ENCODE measurements around the gene TXNL4B.

The TXNL4B gene

GRCh38 chr16:72093448-72094265 lies at the start of gene TXNL4B, which contains the start of gene DHX38:
TXNL4B (minus strand) TSS chr16:72093620; CDS start chr16:72090749, 2,871 bp downstream.
DHX38 (plus strand) TSS chr16:72093847; CDS start chr16:72096158, 2,311 bp downstream.
- peak; percentile 99 for DNase-seq

GRCh38 chr16:72142476-72142875 lies 49.1 kb upstream of the TXNL4B start:
- no peak for DNase-seq

DNA sequence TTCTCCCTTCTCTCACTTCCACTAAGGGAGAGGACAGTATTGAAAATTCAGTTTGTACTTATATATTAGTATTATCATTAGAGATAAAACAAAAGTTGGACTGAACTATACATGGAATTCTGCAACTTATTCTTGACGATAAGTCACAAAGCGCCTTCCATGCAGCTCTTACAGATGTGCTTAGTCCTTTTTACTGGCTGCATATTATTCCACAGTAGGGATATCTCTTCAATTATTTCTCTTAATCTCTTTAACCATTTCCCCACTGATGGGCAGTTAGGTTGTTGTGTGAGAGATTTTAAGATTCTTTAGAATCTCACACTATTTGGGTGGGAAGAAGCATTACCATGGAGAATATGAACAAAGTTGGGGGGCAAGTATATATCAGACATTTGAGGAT lies 46.5 kb upstream of the TXNL4B start:
- no peak for DNase-seq

- peak; percentile 85 for DNase-seq
These were observed 44.7 kb upstream of the TXNL4B start for GRCh38 chr16:72138064-72138572.

GRCh38 chr16:72137380-72138063 lies 44.1 kb upstream of the TXNL4B start:
- peak; percentile 90 for DNase-seq

DNA sequence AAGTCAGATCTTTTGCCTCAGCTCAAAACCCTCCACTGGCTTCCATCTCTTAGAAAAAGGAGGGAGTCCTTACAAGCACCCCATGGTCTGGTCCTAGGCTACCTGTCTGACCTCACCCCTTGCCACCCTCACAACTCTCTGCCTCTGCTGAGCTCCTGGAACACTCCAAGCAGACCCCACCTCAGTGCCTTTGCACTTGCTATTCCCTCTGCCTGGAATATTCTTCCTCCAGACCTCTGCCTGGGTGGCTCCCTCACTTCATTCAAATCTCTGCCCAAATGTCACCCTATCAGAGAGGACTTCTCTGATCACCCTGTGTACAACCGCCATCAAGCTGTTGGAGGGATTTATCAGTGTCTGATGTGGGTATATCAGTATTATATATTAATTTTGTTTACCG lies 41.1 kb upstream of the TXNL4B start:
- DNase-seq = no peak

DNA sequence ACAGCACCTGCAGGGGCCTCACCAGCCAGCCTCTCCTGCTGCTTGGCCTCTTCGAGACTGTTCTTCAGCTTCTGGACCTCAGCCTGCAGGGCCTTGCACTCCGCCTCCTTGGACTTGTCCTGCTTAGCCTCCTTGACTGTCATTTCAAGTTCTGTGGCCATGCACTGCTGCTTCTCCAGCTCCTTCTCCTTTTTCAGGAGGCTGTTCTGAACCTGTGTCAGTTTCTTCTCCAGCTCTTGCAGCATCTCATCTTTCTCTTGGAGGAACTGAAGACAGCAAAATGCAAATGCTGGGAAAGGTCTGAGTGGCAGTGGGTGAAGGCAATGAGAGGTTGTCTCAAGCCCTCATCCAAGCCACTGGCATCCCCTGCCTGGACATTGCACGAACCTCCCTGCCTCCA lies 39.3 kb upstream of the TXNL4B start:
- no peak for DNase-seq

DNA sequence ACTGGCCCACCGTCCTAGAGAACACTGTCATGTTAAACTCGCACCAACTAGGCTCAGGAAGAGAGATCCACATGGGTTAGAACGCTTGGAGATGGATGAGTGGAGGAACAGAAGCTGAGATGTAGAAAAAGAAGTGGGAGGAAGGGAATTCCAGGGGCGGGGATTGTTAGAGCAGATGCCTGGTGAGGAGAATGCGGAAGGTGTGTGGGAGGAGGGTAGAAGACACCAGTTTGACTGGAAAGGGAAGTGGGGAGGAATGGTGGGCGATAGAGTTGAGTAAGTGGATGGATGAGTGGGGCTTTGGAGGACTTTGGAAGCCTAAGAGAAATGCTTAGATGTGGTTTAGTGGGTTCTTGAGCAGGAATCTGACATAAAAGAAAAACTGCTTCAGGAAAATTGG lies 37.6 kb upstream of the TXNL4B start:
- DNase-seq = no peak

DNA sequence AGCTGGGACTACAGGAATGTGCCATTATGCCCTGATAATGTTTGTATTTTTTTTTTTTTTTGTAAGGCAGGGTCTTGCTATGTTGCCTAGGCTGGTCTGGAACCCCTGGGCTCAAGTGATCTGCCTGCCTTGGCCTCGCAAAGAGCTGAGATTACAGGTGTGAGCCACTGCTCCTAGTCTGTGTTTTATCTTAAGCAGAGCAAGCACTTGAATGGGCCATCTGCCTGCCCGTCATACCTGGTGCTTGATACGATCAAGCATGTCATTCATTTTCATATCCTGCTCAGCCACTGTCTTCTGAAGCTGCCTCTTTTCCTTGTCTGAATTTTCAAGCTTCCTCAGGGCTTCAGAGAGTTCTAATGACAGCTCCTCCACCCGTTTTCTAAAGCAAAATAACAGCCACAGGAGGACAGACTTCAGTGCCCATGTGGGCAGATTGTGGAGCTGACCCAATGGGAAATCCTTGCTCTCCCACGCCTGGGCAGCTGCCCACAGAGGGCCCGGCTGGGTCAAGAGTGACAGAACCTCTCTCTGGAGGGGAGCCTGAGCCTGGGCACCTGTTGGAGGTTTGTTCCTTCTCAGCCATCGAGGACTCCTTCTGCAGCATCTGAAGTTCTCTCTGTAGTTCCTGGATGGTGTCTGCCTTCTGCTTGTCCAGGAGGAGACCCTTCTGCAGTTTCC lies 36.7 kb upstream of the TXNL4B start:
- peak; percentile 52 for DNase-seq

GRCh38 chr16:72128701-72129100 lies 35.3 kb upstream of the TXNL4B start:
- no peak for DNase-seq

- DNase-seq = no peak
These were observed 33.0 kb upstream of the TXNL4B start for GRCh38 chr16:72126429-72126765.

- no peak for DNase-seq
These were observed 32.4 kb upstream of the TXNL4B start for GRCh38 chr16:72125635-72126428.

DNA sequence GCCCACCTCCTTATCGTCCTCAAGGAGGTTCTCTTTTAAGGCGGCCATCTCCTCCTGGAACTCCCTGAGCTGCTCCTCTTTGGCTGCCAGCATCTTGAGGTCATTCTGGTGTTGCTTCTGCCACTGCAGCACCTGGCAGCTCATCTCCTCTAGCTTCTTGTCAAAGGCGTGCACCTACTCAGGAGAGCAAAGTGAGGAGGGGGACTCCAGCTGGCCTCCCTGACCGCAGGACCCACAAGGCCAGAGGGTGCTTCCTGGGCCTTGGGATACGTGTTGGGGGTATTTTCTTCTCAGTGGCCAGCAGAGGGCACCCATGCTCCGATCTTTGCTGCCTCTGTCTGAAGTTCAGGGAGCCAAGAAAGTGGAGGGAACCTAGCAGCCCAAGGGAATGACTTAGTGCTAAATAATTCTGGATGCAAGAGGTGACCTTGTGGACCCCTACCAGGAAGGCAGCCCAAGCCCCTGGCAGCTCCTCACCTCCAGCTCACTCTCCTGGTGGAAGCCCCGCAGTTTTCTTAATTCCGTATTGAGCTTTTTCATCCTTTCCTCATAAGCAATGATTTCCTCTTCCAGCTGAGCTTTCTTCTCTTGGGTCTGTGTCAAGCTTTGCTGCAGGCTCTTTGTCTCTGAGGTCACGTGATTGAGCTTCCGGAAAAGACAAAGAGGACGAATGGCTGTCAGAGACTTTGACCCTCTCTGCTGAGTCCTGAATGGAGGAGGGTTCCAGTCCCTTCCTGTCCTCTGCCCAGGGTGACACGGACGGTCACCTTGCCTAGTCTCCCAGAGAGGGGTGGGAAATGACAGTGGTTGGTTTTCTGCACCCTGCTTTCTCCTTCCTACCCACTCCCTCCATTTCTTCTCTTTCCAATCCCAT lies 31.6 kb upstream of the TXNL4B start:
- DNase-seq = peak; percentile 89

DNA sequence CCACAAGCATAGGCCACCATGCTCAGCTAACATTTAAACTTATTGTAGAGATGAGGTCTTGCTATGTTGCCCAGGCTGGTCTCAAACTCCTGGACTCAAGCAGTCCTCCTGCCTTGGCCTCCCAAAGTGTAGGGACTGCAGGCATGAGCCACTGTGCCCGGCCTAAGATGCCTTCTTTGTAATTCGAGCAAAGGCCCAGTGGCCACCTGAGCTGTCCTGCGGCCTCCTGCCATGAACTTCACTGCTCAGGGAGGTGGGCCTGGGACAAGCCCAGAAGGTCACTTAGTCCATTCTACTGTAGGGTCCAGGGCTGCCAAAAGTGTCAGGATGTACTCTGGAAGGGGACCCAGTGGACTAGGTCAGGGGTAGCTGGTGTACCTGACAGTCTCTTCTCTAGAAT lies 30.7 kb upstream of the TXNL4B start:
- no peak for DNase-seq

DNA sequence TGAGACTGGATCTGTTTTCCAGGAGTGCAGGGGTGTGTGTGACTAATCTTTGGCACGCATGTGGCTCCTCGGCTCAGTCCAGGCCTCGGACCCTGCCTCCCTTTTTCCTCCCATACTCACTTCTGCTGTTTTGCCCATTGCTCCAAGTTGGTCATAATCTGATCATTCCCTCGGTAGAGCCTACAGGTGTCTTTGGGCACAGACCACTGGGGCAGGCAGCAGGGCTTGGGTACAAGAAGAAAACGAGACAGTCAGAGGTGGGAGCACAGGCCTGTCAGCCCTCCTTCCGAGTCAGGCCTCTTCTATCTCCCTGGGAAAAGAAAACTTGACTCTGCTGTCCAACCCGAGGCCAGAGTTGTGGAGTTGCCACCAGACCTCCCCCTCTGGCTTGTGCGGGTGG lies 30.0 kb upstream of the TXNL4B start:
- DNase-seq = no peak

- no peak for DNase-seq
These were observed 29.5 kb upstream of the TXNL4B start for GRCh38 chr16:72122916-72123315.

DNA sequence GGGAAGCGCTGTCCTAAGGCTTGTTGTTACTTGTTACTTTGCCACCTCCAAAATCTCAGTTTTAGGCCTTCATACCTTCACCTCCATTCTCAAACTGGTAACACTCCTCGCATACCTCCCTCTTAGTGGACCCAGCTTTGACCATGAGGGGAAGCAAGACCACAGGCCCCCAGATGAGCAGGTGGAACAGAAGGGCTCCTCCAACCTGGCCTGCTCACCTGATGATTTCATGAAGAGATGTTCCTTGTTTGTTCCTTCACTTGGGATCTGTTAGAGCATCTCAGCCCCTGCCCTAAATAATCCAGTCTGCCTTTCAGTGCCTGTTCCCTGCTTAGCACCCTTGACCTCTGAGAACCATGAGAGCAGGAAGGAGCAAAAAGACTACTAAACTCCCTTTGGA lies 28.9 kb upstream of the TXNL4B start:
- DNase-seq = no peak

DNA sequence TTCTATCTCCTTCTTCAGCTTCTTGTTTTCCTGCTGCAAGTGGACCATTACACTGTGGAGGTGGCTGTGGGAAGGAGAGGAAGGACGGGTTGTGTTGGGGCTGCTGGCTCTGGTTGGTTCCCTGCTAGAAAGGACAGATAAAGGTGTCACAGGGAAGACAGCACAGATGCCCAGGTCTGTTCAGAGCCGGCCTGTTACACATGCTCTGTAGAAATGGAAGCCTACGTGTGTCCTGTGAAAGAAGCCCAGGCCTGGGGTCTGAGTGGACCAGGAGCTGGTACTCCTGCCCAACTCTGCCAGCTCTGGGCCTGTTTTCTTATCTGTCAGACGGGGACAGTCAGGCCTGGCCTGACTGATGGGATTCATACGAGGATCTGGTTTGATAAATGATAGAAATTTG lies 26.6 kb upstream of the TXNL4B start:
- DNase-seq = no peak

DNA sequence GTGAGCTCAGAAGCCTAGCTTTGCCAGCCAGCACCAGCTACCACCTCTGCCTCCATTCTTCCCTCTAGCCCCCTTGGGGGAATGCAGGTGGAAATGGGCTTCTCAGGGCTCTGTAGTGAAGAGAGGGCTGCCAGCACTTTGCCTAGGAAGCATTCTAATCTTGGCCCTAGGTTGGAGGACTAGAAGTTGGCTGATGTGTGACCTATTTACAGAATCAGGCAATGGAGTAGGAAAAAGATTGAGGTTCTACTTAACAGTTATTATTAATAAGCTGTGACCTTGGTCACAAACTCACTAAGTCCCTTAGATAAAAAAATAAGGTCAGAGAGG lies 20.2 kb upstream of the TXNL4B start:
- DNase-seq = no peak

- DNase-seq = no peak
These were observed 19.6 kb upstream of the TXNL4B start for GRCh38 chr16:72112906-72113615.

GRCh38 chr16:72112452-72112792 lies 19.0 kb upstream of the TXNL4B start:
- DNase-seq = no peak

Measured in NCI-H2171 treated with DMSO at 0.1 percent for 48 hours (cell line).